ENCODE data around the gene KBTBD6.

DNA sequence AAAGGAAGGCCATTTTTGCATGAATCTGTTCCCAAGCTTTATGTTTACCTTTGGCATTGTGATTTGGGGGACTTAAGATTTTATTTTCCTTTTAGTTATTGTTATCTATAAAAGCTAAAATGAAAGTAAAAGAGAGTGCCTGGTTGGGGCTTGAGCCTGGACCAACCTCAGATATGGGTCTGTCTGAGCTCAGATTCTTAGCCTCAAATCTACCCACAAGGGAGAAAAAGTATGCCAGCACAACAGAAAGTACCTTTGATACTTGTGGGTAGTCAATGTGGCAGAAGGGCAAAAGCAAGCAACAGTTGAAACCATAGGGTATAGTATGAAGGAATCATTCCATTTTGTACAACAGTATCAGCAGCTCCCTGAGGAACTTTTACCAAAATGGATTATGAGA, 26.6 kb upstream of the KBTBD6 start:
- no peak for TF ChIP-seq POLR2AphosphoS5 (IDR thresholded peaks at IDR 0.05)
- TF ChIP-seq, protein P1, sequence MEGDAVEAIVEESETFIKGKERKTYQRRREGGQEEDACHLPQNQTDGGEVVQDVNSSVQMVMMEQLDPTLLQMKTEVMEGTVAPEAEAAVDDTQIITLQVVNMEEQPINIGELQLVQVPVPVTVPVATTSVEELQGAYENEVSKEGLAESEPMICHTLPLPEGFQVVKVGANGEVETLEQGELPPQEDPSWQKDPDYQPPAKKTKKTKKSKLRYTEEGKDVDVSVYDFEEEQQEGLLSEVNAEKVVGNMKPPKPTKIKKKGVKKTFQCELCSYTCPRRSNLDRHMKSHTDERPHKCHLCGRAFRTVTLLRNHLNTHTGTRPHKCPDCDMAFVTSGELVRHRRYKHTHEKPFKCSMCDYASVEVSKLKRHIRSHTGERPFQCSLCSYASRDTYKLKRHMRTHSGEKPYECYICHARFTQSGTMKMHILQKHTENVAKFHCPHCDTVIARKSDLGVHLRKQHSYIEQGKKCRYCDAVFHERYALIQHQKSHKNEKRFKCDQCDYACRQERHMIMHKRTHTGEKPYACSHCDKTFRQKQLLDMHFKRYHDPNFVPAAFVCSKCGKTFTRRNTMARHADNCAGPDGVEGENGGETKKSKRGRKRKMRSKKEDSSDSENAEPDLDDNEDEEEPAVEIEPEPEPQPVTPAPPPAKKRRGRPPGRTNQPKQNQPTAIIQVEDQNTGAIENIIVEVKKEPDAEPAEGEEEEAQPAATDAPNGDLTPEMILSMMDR (IDR thresholded peaks at IDR 0.05 in 8 of 11, conservative IDR thresholded peaks at IDR 0.05 in 3 of 11) = no peak

Data from spleen (tissue), 7 donors.